HepG2 (cell line): ENCODE data around the gene GATAD2B. TPM values are rescaled to one million over a fixed set of nuclear protein-coding genes. Genes with fewer than 3 reads are reported as not detected.

Experiments used
- DPF2 ChIP-seq: sonication (generic); formaldehyde crosslinking; IDR thresholded peaks from 2 replicates; pipeline ENCODE4 v1.4.0; 2020; ENCODE audit warnings: mild to moderate bottlenecking, low read depth, missing genetic modification reagents, borderline replicate concordance
- IKZF4 ChIP-seq: sonication (generic); formaldehyde crosslinking; IDR thresholded peaks from 2 replicates; pipeline ENCODE4 v1.5.1; 2020; ENCODE audit warnings: borderline replicate concordance, mild to moderate bottlenecking, low read depth, missing genetic modification reagents; ENCODE audit errors: not compliant biosample characterization
- JUNB ChIP-seq: sonication (generic); formaldehyde crosslinking; IDR thresholded peaks from 2 replicates; pipeline ENCODE4 v1.8.0; 2022; ENCODE audit warnings: missing genetic modification reagents, mild to moderate bottlenecking, borderline replicate concordance
- MLLT10 ChIP-seq: sonication (generic); formaldehyde crosslinking; IDR thresholded peaks from 2 replicates; pipeline ENCODE4 v1.4.0; 2020; ENCODE audit warnings: missing genetic modification reagents
- SMYD3 ChIP-seq: sonication (generic); formaldehyde crosslinking; IDR thresholded peaks from 2 replicates; pipeline ENCODE4 v1.8.1; 2023; ENCODE audit warnings: mild to moderate bottlenecking, missing genetic modification reagents
- TARDBP ChIP-seq: sonication (generic); formaldehyde crosslinking; IDR thresholded peaks from 2 replicates; pipeline ENCODE4 v1.8.0; 2022; ENCODE audit warnings: mild to moderate bottlenecking, missing genetic modification reagents
- ZNF331 ChIP-seq: sonication (generic); formaldehyde crosslinking; IDR thresholded peaks from 2 replicates; pipeline ENCODE4 v1.4.0; 2020; ENCODE audit warnings: missing genetic modification reagents
- ZNF33B ChIP-seq: sonication (generic); formaldehyde crosslinking; IDR thresholded peaks from 2 replicates; pipeline ENCODE4 v1.5.1; 2020; ENCODE audit warnings: mild to moderate bottlenecking, missing genetic modification reagents
- ZNF589 ChIP-seq: sonication (generic); formaldehyde crosslinking; conservative IDR thresholded peaks from 2 replicates; pipeline ENCODE4 v1.8.0; 2022; ENCODE audit warnings: mild to moderate bottlenecking, moderate library complexity, missing genetic modification reagents
- ZNF782 ChIP-seq: sonication (generic); formaldehyde crosslinking; IDR thresholded peaks from 2 replicates; pipeline ENCODE4 v1.4.0; 2020; ENCODE audit warnings: missing genetic modification reagents, mild to moderate bottlenecking, borderline replicate concordance
- polyA plus RNA-seq, 8 experiments: library from polyadenylated mRNA; depleted of rRNA in 3 of 8; stranded (reverse) in 7 of 8; unstranded in 1 of 8; fragments of >200 nt; fragmentation: Illumina TruSeq in 4 of 8; extraction: Trizol in 4 of 8; gene quantifications; 2 replicates each; pipeline versions ENCODE4 v1.2.1 to v1.2.3, GENCODE V29; 2011 to 2016; ENCODE audit warnings: low read depth in 4 of 8, missing spikeins in 1 of 8, mixed read lengths in 1 of 8; ENCODE audit not compliant: insufficient read depth in 1 of 8
- total RNA-seq, 5 experiments: library from RNA; depleted of rRNA; stranded (reverse); fragments of >200 nt; fragmentation: Illumina TruSeq; extraction: Trizol; gene quantifications; 2 replicates each; pipeline ENCODE4 v1.2.3, GENCODE V29; 2016; ENCODE audit warnings: low read depth in 1 of 5
- TF ChIP-seq, protein P1 (sequence below): sonication (generic); formaldehyde crosslinking; IDR thresholded peaks from 2 replicates; pipeline ENCODE4 v1.4.0; 2020; ENCODE audit warnings: mild to moderate bottlenecking, missing genetic modification reagents
- TF ChIP-seq, protein P2 (sequence below): sonication (generic); formaldehyde crosslinking; IDR thresholded peaks from 2 replicates; pipeline ENCODE4 v1.8.0; 2022; ENCODE audit warnings: low read depth, missing genetic modification reagents
- TF ChIP-seq, protein P3 (sequence below): sonication (generic); formaldehyde crosslinking; IDR thresholded peaks from 2 replicates; pipeline ENCODE4 v1.4.0; 2020; ENCODE audit warnings: missing genetic modification reagents
- TF ChIP-seq, protein P4 (sequence below): sonication (generic); formaldehyde crosslinking; IDR thresholded peaks from 2 replicates; pipeline ENCODE4 v1.5.0; 2020; ENCODE audit warnings: mild to moderate bottlenecking, low read depth, missing genetic modification reagents, borderline replicate concordance
- TF ChIP-seq, protein P5 (sequence below): sonication (generic); formaldehyde crosslinking; IDR thresholded peaks from 2 replicates; pipeline ENCODE4 v1.5.1; 2020; ENCODE audit warnings: missing genetic modification reagents, mild to moderate bottlenecking, borderline replicate concordance
- TF ChIP-seq, protein P6 (sequence below): sonication (generic); formaldehyde crosslinking; IDR thresholded peaks from 2 replicates; pipeline ENCODE4 v1.9.0; 2022; ENCODE audit warnings: missing genetic modification reagents, mild to moderate bottlenecking, borderline replicate concordance

Gene GATAD2B
- total and polyA plus RNA-seq, 2 of the 13 experiments (the other 11 are each of a cell fraction or from before 2014, with no cell fraction given): 3.2 to 5.2 TPM

DNA sequence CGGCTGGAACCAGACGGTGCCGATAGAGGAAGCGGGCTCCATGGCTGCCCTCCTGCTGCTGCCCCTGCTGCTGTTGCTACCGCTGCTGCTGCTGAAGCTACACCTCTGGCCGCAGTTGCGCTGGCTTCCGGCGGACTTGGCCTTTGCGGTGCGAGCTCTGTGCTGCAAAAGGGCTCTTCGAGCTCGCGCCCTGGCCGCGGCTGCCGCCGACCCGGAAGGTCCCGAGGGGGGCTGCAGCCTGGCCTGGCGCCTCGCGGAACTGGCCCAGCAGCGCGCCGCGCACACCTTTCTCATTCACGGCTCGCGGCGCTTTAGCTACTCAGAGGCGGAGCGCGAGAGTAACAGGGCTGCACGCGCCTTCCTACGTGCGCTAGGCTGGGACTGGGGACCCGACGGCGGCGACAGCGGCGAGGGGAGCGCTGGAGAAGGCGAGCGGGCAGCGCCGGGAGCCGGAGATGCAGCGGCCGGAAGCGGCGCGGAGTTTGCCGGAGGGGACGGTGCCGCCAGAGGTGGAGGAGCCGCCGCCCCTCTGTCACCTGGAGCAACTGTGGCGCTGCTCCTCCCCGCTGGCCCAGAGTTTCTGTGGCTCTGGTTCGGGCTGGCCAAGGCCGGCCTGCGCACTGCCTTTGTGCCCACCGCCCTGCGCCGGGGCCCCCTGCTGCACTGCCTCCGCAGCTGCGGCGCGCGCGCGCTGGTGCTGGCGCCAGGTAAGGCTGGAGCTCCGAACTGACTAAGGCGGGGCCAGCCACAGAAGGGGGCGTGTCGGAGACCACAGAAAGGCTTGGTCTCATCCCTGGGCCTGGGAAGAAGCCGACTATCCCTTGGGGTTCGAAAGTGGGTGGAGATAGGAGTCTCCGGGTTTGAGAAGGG lies 147.1 kb downstream of the GATAD2B start (continued):
- TF ChIP-seq, protein P1, sequence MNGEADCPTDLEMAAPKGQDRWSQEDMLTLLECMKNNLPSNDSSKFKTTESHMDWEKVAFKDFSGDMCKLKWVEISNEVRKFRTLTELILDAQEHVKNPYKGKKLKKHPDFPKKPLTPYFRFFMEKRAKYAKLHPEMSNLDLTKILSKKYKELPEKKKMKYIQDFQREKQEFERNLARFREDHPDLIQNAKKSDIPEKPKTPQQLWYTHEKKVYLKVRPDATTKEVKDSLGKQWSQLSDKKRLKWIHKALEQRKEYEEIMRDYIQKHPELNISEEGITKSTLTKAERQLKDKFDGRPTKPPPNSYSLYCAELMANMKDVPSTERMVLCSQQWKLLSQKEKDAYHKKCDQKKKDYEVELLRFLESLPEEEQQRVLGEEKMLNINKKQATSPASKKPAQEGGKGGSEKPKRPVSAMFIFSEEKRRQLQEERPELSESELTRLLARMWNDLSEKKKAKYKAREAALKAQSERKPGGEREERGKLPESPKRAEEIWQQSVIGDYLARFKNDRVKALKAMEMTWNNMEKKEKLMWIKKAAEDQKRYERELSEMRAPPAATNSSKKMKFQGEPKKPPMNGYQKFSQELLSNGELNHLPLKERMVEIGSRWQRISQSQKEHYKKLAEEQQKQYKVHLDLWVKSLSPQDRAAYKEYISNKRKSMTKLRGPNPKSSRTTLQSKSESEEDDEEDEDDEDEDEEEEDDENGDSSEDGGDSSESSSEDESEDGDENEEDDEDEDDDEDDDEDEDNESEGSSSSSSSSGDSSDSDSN: peak; percentile 89
- TF ChIP-seq TARDBP (no peak; the same call in 1 of the 2 replicates), JUNB (CRISPR knock-in tag) (no peak), ZNF782 (no peak; the same call in 1 of the 2 replicates), ZNF33B (0 out of 2 replicates have a peak, but pooled peaks have one; percentile 22), MLLT10 (CRISPR knock-in tag) (no peak), SMYD3 (CRISPR knock-in tag) (no peak), DPF2 (no peak), ZNF331 (CRISPR knock-in tag) (peak; percentile 54; the same call in 1 of the 2 replicates), ZNF589 (CRISPR knock-in tag) (no peak), IKZF4 (CRISPR knock-in tag) (no peak)
- TF ChIP-seq, protein P2, sequence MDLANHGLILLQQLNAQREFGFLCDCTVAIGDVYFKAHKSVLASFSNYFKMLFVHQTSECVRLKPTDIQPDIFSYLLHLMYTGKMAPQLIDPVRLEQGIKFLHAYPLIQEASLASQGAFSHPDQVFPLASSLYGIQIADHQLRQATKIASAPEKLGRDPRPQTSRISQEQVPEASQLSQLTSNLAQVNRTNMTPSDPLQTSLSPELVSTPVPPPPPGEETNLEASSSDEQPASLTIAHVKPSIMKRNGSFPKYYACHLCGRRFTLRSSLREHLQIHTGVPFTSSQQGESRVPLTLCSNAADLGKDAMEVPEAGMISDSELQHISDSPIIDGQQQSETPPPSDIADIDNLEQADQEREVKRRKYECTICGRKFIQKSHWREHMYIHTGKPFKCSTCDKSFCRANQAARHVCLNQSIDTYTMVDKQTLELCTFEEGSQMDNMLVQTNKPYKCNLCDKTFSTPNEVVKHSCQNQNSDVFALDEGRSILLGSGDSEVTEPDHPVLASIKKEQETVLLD: no peak; the same call in 1 of the 2 replicates
- TF ChIP-seq, protein P3, sequence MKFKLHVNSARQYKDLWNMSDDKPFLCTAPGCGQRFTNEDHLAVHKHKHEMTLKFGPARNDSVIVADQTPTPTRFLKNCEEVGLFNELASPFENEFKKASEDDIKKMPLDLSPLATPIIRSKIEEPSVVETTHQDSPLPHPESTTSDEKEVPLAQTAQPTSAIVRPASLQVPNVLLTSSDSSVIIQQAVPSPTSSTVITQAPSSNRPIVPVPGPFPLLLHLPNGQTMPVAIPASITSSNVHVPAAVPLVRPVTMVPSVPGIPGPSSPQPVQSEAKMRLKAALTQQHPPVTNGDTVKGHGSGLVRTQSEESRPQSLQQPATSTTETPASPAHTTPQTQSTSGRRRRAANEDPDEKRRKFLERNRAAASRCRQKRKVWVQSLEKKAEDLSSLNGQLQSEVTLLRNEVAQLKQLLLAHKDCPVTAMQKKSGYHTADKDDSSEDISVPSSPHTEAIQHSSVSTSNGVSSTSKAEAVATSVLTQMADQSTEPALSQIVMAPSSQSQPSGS (CRISPR knock-in tag): no peak
- TF ChIP-seq, protein P4, sequence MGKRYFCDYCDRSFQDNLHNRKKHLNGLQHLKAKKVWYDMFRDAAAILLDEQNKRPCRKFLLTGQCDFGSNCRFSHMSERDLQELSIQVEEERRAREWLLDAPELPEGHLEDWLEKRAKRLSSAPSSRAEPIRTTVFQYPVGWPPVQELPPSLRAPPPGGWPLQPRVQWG: no peak
- TF ChIP-seq, protein P5, sequence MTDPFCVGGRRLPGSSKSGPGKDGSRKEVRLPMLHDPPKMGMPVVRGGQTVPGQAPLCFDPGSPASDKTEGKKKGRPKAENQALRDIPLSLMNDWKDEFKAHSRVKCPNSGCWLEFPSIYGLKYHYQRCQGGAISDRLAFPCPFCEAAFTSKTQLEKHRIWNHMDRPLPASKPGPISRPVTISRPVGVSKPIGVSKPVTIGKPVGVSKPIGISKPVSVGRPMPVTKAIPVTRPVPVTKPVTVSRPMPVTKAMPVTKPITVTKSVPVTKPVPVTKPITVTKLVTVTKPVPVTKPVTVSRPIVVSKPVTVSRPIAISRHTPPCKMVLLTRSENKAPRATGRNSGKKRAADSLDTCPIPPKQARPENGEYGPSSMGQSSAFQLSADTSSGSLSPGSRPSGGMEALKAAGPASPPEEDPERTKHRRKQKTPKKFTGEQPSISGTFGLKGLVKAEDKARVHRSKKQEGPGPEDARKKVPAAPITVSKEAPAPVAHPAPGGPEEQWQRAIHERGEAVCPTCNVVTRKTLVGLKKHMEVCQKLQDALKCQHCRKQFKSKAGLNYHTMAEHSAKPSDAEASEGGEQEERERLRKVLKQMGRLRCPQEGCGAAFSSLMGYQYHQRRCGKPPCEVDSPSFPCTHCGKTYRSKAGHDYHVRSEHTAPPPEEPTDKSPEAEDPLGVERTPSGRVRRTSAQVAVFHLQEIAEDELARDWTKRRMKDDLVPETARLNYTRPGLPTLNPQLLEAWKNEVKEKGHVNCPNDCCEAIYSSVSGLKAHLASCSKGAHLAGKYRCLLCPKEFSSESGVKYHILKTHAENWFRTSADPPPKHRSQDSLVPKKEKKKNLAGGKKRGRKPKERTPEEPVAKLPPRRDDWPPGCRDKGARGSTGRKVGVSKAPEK (CRISPR knock-in tag): no peak
- TF ChIP-seq, protein P6, sequence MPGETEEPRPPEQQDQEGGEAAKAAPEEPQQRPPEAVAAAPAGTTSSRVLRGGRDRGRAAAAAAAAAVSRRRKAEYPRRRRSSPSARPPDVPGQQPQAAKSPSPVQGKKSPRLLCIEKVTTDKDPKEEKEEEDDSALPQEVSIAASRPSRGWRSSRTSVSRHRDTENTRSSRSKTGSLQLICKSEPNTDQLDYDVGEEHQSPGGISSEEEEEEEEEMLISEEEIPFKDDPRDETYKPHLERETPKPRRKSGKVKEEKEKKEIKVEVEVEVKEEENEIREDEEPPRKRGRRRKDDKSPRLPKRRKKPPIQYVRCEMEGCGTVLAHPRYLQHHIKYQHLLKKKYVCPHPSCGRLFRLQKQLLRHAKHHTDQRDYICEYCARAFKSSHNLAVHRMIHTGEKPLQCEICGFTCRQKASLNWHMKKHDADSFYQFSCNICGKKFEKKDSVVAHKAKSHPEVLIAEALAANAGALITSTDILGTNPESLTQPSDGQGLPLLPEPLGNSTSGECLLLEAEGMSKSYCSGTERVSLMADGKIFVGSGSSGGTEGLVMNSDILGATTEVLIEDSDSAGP: peak; percentile 80; the same call in 1 of the 2 replicates
